ENCODE data around the gene ADAM22. TPM values are rescaled to one million over a fixed set of nuclear protein-coding genes. Genes with fewer than 3 reads are reported as not detected.

The ADAM22 gene
- total and polyA plus RNA-seq, 10 of the 15 experiments (the other 5 are each of a cell fraction or from before 2014, with no cell fraction given), result 1.4 to 24.5 (median 7.6) TPM

GRCh38 chr7:88229302-88229995 lies 295.4 kb downstream of the ADAM22 start:
- no TSS peak for BruUV-seq (replicated peaks)
- POLR2A ChIA-PET, result no interaction called here
- in situ Hi-C loops (cut with MboI) (loop anchor here (25.0 kb wide), 1 partner anchor 608 kb away; no protein-coding TSS in a partner anchor), intact Hi-C loops (cut with micrococcal nuclease; ENCODE audit: unreplicated experiment) (no loop called here)
- H3K4me1 ChIP-seq (ENCODE audit: control insufficient read depth, insufficient read depth, low read length), result no peaks in the 10 kb centered on the region
- H3K4me2 ChIP-seq (ENCODE audit: control insufficient read depth, insufficient read depth), result no peak overlapping the region
- no peaks in the 10 kb centered on the region for H4K20me1 ChIP-seq (ENCODE audit: control insufficient read depth, insufficient read depth)
- SMC1A ChIA-PET (ENCODE audit: uncharacterized antibody, unreplicated experiment), result interaction anchor here (1.4 kb wide), 1 partner anchor 9 kb away, joined by 5 read pairs; no protein-coding TSS in a partner anchor
- WGBS (ENCODE audit: insufficient coverage, insufficient replicate concordance, low lambda C conversion rate, missing lambda C conversion rate), result 93% methylated on average over 4 of the region's 4 CpGs
- H2AFZ ChIP-seq (ENCODE audit: control insufficient read depth, low read depth, low read length), result no peak overlapping the region
- no peak overlapping the region for H3K27ac ChIP-seq (ENCODE audit: control insufficient read depth, insufficient read depth)
- H3K79me2 ChIP-seq (ENCODE audit: control insufficient read depth, insufficient read depth, low read length), result no peaks in the 10 kb centered on the region
- FAIRE-seq (no peak), ATAC-seq (no peak), DNase-seq (ENCODE audit: low read depth, low spot score) (no peak)
- H3K27me3 ChIP-seq (replicated peaks in 1 of 2; ENCODE audit: control insufficient read depth in 2 of 2, insufficient read depth in 2 of 2, low read length in 1 of 2), result no peaks in the 10 kb centered on the region
- RAD21 ChIA-PET (ENCODE audit: unreplicated experiment), result interaction anchor here (1.0 kb wide), 1 partner anchor 14 kb away, joined by 3 read pairs; no protein-coding TSS in a partner anchor
- CTCF ChIA-PET, result no interaction called here
- H3K4me3 ChIP-seq, result no peak overlapping the region
- no peaks in the 10 kb centered on the region; the same call in 2 of the 3 replicates for H3K9me3 ChIP-seq (replicated peaks; ENCODE audit: control insufficient read depth, insufficient read depth, low read length)
- H3K36me3 ChIP-seq (ENCODE audit: control insufficient read depth in 2 of 2, insufficient read depth in 2 of 2, low read length in 1 of 2), result no peaks in the 10 kb centered on the region
- H3K9ac ChIP-seq (ENCODE audit: control insufficient read depth, insufficient read depth, low read length), result no peak overlapping the region
- TF ChIP-seq FOXK2 (IDR thresholded peaks at IDR 0.05), result no peak
- TF ChIP-seq BHLHE40 (IDR thresholded peaks at IDR 0.05; ENCODE audit: borderline replicate concordance in 1 of 2, low read depth in 2 of 2, low read length in 1 of 2), result no peak
- no peak for TF ChIP-seq SREBF1 (IDR thresholded peaks at IDR 0.05; ENCODE audit: low read length)
- TF ChIP-seq NR2C1 (IDR thresholded peaks at IDR 0.05), result no peak
- TF ChIP-seq HDAC6 (IDR thresholded peaks at IDR 0.05; ENCODE audit: unreplicated experiment), result no peak
- TF ChIP-seq MAX (IDR thresholded peaks at IDR 0.05; ENCODE audit: low read depth, low read length), result no peak
- TF ChIP-seq ZZZ3 (IDR thresholded peaks at IDR 0.05; ENCODE audit: control insufficient read depth, insufficient read length, low read depth), result no peak
- TF ChIP-seq MEF2A (IDR thresholded peaks at IDR 0.05; ENCODE audit: insufficient read depth, low read depth, low read length), result no peak
- TF ChIP-seq HDGF (IDR thresholded peaks at IDR 0.05), result no peak
- TF ChIP-seq CTCF (IDR thresholded peaks at IDR 0.05 in 2 of 3, conservative IDR thresholded peaks at IDR 0.05 in 1 of 3; ENCODE audit: control insufficient read depth in 2 of 3, extremely low read depth in 1 of 3, insufficient read depth in 1 of 3, low read depth in 3 of 3, low read length in 3 of 3), result no peak
- TF ChIP-seq BCL3 (IDR thresholded peaks at IDR 0.05; ENCODE audit: borderline replicate concordance, insufficient read depth, low read depth, low read length, poor library complexity, severe bottlenecking), result no peak
- TF ChIP-seq USF2 (IDR thresholded peaks at IDR 0.05; ENCODE audit: borderline replicate concordance, low read depth, low read length), result no peak
- TF ChIP-seq ATF2 (IDR thresholded peaks at IDR 0.05; ENCODE audit: low read length), result no peak
- no peak for TF ChIP-seq BACH1 (IDR thresholded peaks at IDR 0.05; ENCODE audit: borderline replicate concordance)
- no peak for TF ChIP-seq IRF4 (IDR thresholded peaks at IDR 0.05; ENCODE audit: low read depth, low read length)
- no peak for TF ChIP-seq NFXL1 (IDR thresholded peaks at IDR 0.05; ENCODE audit: borderline replicate concordance)
- no peak for TF ChIP-seq IRF3 (IDR thresholded peaks at IDR 0.05)

Data from GM12878 (cell line).